ENCODE data around the gene ARIH2.

DNA sequence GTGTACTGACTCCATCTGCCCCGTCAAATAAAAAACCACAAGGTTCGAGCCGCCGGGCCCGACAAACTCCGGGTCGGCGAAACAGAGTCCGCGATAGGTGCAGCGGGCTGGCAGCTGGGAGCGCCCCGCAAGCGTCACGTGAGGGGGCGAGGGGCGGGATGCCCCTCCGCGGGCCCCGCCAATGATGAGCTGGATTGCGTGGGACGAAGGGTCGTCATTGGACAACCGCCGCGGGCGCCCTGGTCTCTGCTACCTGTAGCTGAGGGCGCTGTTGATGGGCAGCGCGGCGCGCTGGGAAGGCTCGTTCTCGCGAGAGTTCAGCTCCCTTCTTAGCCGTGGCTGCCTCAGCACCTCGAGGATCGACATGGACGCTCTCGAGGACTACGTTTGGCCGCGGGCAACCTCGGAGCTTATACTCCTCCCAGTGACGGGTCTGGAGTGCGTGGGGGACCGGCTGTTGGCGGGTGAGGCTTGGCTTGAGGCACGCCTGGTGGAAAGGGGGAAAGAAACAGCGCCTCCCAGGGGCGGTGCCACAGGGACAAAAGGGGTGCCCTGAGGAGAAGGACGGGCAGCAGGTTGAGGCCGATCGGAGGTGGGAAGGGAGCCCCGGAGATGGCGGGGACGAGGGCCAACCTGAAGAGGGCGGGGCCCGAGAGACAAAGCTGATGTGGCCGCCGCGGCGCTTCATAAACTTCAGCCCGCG, 88.6 kb downstream of the ARIH2 start, which contains the start of gene WDR6:
- TF ChIP-seq, protein P1, sequence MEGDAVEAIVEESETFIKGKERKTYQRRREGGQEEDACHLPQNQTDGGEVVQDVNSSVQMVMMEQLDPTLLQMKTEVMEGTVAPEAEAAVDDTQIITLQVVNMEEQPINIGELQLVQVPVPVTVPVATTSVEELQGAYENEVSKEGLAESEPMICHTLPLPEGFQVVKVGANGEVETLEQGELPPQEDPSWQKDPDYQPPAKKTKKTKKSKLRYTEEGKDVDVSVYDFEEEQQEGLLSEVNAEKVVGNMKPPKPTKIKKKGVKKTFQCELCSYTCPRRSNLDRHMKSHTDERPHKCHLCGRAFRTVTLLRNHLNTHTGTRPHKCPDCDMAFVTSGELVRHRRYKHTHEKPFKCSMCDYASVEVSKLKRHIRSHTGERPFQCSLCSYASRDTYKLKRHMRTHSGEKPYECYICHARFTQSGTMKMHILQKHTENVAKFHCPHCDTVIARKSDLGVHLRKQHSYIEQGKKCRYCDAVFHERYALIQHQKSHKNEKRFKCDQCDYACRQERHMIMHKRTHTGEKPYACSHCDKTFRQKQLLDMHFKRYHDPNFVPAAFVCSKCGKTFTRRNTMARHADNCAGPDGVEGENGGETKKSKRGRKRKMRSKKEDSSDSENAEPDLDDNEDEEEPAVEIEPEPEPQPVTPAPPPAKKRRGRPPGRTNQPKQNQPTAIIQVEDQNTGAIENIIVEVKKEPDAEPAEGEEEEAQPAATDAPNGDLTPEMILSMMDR (IDR thresholded peaks at IDR 0.05; ENCODE audit: low read depth, low read length): peak; percentile 63
- TF ChIP-seq EZH2phosphoT487 (IDR thresholded peaks at IDR 0.05; ENCODE audit: low read depth): no peak
